ENCODE data around the gene XYLT2.
A peak's percentile ranks its signal among the peaks of the same experiment; 100 is the strongest.

Gene XYLT2

GRCh38 chr17:50360486-50361115 lies 14.7 kb downstream of the XYLT2 start:
- TF ChIP-seq POU2F2 (IDR thresholded peaks at IDR 0.05; ENCODE audit: low read depth, low read length) (no peak), PAX5 (IDR thresholded peaks at IDR 0.05; ENCODE audit: insufficient read depth, low read length, severe bottlenecking) (no peak)
- FAIRE-seq (no peak), DNase-seq (ENCODE audit: insufficient read length, low spot score) (no peak)

- DNase-seq (ENCODE audit: insufficient read length, low spot score), result peak; percentile 83
- TF ChIP-seq POLR2A (IDR thresholded peaks at IDR 0.05; ENCODE audit: low read depth, low read length) (no peak), SPI1 (IDR thresholded peaks at IDR 0.05; ENCODE audit: low read depth, low read length) (no peak), TAF1 (IDR thresholded peaks at IDR 0.05; ENCODE audit: low read depth, low read length) (no peak), POU2F2 (IDR thresholded peaks at IDR 0.05; ENCODE audit: low read depth, low read length) (0 out of 2 replicates have a peak, but pooled peaks have one; percentile 8)
- FAIRE-seq, result peak; percentile 88
These were observed 15.9 kb downstream of the XYLT2 start for GRCh38 chr17:50361561-50362480.

GRCh38 chr17:50362661-50363060 lies 16.7 kb downstream of the XYLT2 start:
- FAIRE-seq (no peak), DNase-seq (ENCODE audit: insufficient read length, low spot score) (no peak)
- TF ChIP-seq POLR2AphosphoS5 (IDR thresholded peaks at IDR 0.05; ENCODE audit: low read depth, low read length) (no peak), POLR2A (IDR thresholded peaks at IDR 0.05; ENCODE audit: low read depth, low read length) (no peak), TAF1 (IDR thresholded peaks at IDR 0.05; ENCODE audit: low read depth, low read length) (no peak), PAX5 (IDR thresholded peaks at IDR 0.05; ENCODE audit: insufficient read depth, low read length, severe bottlenecking) (no peak), SPI1 (IDR thresholded peaks at IDR 0.05; ENCODE audit: low read depth, low read length) (no peak), POU2F2 (IDR thresholded peaks at IDR 0.05; ENCODE audit: low read depth, low read length) (no peak)

GRCh38 chr17:50363217-50364060 lies 17.5 kb downstream of the XYLT2 start:
- no peak for DNase-seq (ENCODE audit: insufficient read length, low spot score)
- FAIRE-seq, result no peak
- TF ChIP-seq POLR2AphosphoS5 (IDR thresholded peaks at IDR 0.05; ENCODE audit: low read depth, low read length), result peak; percentile 5; the same call in 1 of the 2 replicates
- TF ChIP-seq POLR2A (IDR thresholded peaks at IDR 0.05; ENCODE audit: low read depth, low read length), result no peak

GRCh38 chr17:50364061-50364458 lies 18.1 kb downstream of the XYLT2 start:
- TF ChIP-seq PAX5 (IDR thresholded peaks at IDR 0.05; ENCODE audit: insufficient read depth, low read length, severe bottlenecking) (no peak), SPI1 (IDR thresholded peaks at IDR 0.05; ENCODE audit: low read depth, low read length) (no peak), POLR2AphosphoS5 (IDR thresholded peaks at IDR 0.05; ENCODE audit: low read depth, low read length) (peak; percentile 66; the same call in 1 of the 2 replicates)
- no peak for FAIRE-seq

GRCh38 chr17:50364715-50365114 lies 18.8 kb downstream of the XYLT2 start:
- FAIRE-seq (no peak), DNase-seq (ENCODE audit: insufficient read length, low spot score) (no peak)
- TF ChIP-seq POLR2A (IDR thresholded peaks at IDR 0.05; ENCODE audit: low read depth, low read length) (no peak), TAF1 (IDR thresholded peaks at IDR 0.05; ENCODE audit: low read depth, low read length) (no peak), PAX5 (IDR thresholded peaks at IDR 0.05; ENCODE audit: insufficient read depth, low read length, severe bottlenecking) (no peak), POLR2AphosphoS5 (IDR thresholded peaks at IDR 0.05; ENCODE audit: low read depth, low read length) (no peak), POU2F2 (IDR thresholded peaks at IDR 0.05; ENCODE audit: low read depth, low read length) (no peak), SPI1 (IDR thresholded peaks at IDR 0.05; ENCODE audit: low read depth, low read length) (no peak)

More at GRCh38 chr17:50364061-50364458, 18.1 kb downstream of the XYLT2 start:
- DNase-seq (ENCODE audit: insufficient read length, low spot score), result no peak

GRCh38 chr17:50365165-50365564 lies 19.2 kb downstream of the XYLT2 start:
- no peak for DNase-seq (ENCODE audit: insufficient read length, low spot score)
- no peak for TF ChIP-seq PAX5 (IDR thresholded peaks at IDR 0.05; ENCODE audit: insufficient read depth, low read length, severe bottlenecking)
- TF ChIP-seq TAF1 (IDR thresholded peaks at IDR 0.05; ENCODE audit: low read depth, low read length), result no peak
- no peak for TF ChIP-seq POLR2AphosphoS5 (IDR thresholded peaks at IDR 0.05; ENCODE audit: low read depth, low read length)
- no peak for TF ChIP-seq POU2F2 (IDR thresholded peaks at IDR 0.05; ENCODE audit: low read depth, low read length)
- TF ChIP-seq POLR2A (IDR thresholded peaks at IDR 0.05; ENCODE audit: low read depth, low read length), result no peak
- no peak for TF ChIP-seq SPI1 (IDR thresholded peaks at IDR 0.05; ENCODE audit: low read depth, low read length)

GRCh38 chr17:50365649-50366393 lies 19.9 kb downstream of the XYLT2 start:
- TF ChIP-seq POU2F2 (IDR thresholded peaks at IDR 0.05; ENCODE audit: low read depth, low read length) (no peak), POLR2A (IDR thresholded peaks at IDR 0.05; ENCODE audit: low read depth, low read length) (no peak), PAX5 (IDR thresholded peaks at IDR 0.05; ENCODE audit: insufficient read depth, low read length, severe bottlenecking) (no peak), TAF1 (IDR thresholded peaks at IDR 0.05; ENCODE audit: low read depth, low read length) (no peak), POLR2AphosphoS5 (IDR thresholded peaks at IDR 0.05; ENCODE audit: low read depth, low read length) (no peak), SPI1 (IDR thresholded peaks at IDR 0.05; ENCODE audit: low read depth, low read length) (no peak)
- DNase-seq (ENCODE audit: insufficient read length, low spot score) (no peak), FAIRE-seq (no peak)

More at GRCh38 chr17:50365165-50365564, 19.2 kb downstream of the XYLT2 start:
- no peak for FAIRE-seq

GRCh38 chr17:50367401-50367800 lies 21.5 kb downstream of the XYLT2 start:
- no peak for DNase-seq (ENCODE audit: insufficient read length, low spot score)
- no peak for FAIRE-seq
- TF ChIP-seq TAF1 (IDR thresholded peaks at IDR 0.05; ENCODE audit: low read depth, low read length) (no peak), SPI1 (IDR thresholded peaks at IDR 0.05; ENCODE audit: low read depth, low read length) (no peak), POLR2AphosphoS5 (IDR thresholded peaks at IDR 0.05; ENCODE audit: low read depth, low read length) (no peak), POU2F2 (IDR thresholded peaks at IDR 0.05; ENCODE audit: low read depth, low read length) (no peak), POLR2A (IDR thresholded peaks at IDR 0.05; ENCODE audit: low read depth, low read length) (no peak), PAX5 (IDR thresholded peaks at IDR 0.05; ENCODE audit: insufficient read depth, low read length, severe bottlenecking) (no peak)

Data from GM12891 (cell line).